Measurements from ENCODE around the gene ADAMTS13.

The ADAMTS13 gene

GRCh38 chr9:133493428-133493827 lies 71.3 kb downstream of the ADAMTS13 start:
- DNase-seq, result no peak

GRCh38 chr9:133493845-133494540 lies 71.8 kb downstream of the ADAMTS13 start:
- DNase-seq, result no peak

GRCh38 chr9:133494636-133495326 lies 72.6 kb downstream of the ADAMTS13 start:
- no peak for DNase-seq

- DNase-seq, result no peak
Observed at GRCh38 chr9:133495327-133496293, 73.4 kb downstream of the ADAMTS13 start.

- DNase-seq, result no peak
Observed at GRCh38 chr9:133496861-133497842, 75.0 kb downstream of the ADAMTS13 start.

GRCh38 chr9:133499132-133499891 lies 77.1 kb downstream of the ADAMTS13 start:
- DNase-seq, result no peak

- DNase-seq, result no peak
Observed at GRCh38 chr9:133499892-133500270, 77.7 kb downstream of the ADAMTS13 start.

- DNase-seq, result no peak
Observed at GRCh38 chr9:133502112-133502511, 79.9 kb downstream of the ADAMTS13 start.

- no peak for DNase-seq
Observed at GRCh38 chr9:133505186-133505830, 83.1 kb downstream of the ADAMTS13 start.

GRCh38 chr9:133505901-133506652 lies 83.9 kb downstream of the ADAMTS13 start:
- DNase-seq, result no peak

GRCh38 chr9:133506653-133507038 lies 84.5 kb downstream of the ADAMTS13 start:
- DNase-seq, result no peak

GRCh38 chr9:133507246-133507965 lies 85.2 kb downstream of the ADAMTS13 start:
- no peak for DNase-seq

- DNase-seq, result no peak
Observed at GRCh38 chr9:133508046-133508445, 85.9 kb downstream of the ADAMTS13 start.

Data from cerebellar nuclear complex (tissue), 1 donor.